Transverse colon (tissue), 4 donors: ENCODE data around the gene ENPP3. TPM values are rescaled to one million over a fixed set of nuclear protein-coding genes. Genes with fewer than 3 reads are reported as not detected.

Source experiments
- DNase-seq: peaks from one replicate; pipeline ENCODE4 v3.0.0-alpha.2; 2019
- H3K27ac ChIP-seq, 4 donors: fragments of 200-600 bp; sonication (generic); 2 replicates each; pipeline ENCODE4 v1.5.1; 2016 to 2018; ENCODE audit warnings: inconsistent platforms in 4 of 4
- H3K27me3 ChIP-seq: fragments of 200-600 bp; sonication (generic); 2 replicates; pipeline ENCODE4 v1.5.1; 2017; ENCODE audit warnings: inconsistent platforms
- H3K36me3 ChIP-seq, 4 donors: fragments of 200-600 bp; sonication (generic); 2 replicates each; pipeline ENCODE4 v1.5.1; 2017 to 2019; ENCODE audit warnings: inconsistent platforms in 4 of 4
- H3K4me1 ChIP-seq, 4 donors: fragments of 200-600 bp; sonication (generic); 2 replicates each; pipeline ENCODE4 v1.5.1; 2017 to 2020; ENCODE audit warnings: inconsistent platforms in 4 of 4
- H3K4me3 ChIP-seq, 4 donors: fragments of 200-600 bp; sonication (generic); 1 replicate in 1 of 4; 2 replicates in 3 of 4; pipeline versions ENCODE4 v1.5.1 to v1.6.1; 2017 to 2019; ENCODE audit warnings: inconsistent platforms in 4 of 4
- H3K9me3 ChIP-seq, 2 donors: fragments of 200-600 bp; sonication (generic); 2 replicates each; pipeline ENCODE4 v1.5.1; 2017 to 2019; ENCODE audit warnings: inconsistent platforms in 2 of 2
- EP300 ChIP-seq: sonication (generic); formaldehyde crosslinking; IDR thresholded peaks from one replicate; pipeline ENCODE4 v1.6.1; 2017; ENCODE audit warnings: antibody characterized with exemption, low read depth
- POLR2A ChIP-seq: fragments of 450-650 bp; IDR thresholded peaks from one replicate; pipeline ENCODE4 v1.6.1; 2016; ENCODE audit warnings: antibody characterized with exemption, mild to moderate bottlenecking, moderate library complexity
- POLR2AphosphoS5 ChIP-seq, 3 donors: sonication (generic); formaldehyde crosslinking; IDR thresholded peaks; one replicate each; pipeline ENCODE4 v1.6.1; 2016; ENCODE audit warnings: antibody characterized with exemption in 3 of 3
- WGBS, 2 donors: methylation state at CpG; one replicate each; pipeline ENCODE4 v1.1.5; 2018; ENCODE audit warnings: low coverage in 1 of 2; 5-methylcytosine and 5-hydroxymethylcytosine counted together
- in situ Hi-C, 4 donors: fragments of 200-750 bp; cut with MboI; loops; one replicate each; pipeline versions ENCODE4 v1.15.0 to v1.15.1; 2017; ENCODE audit warnings: low sequenced_read_pairs in 3 of 4, low pct_ligation_motif_present in 1 of 4, low pct_unique_long_range_greater_than_20kb in 1 of 4
- intact Hi-C: fragments of 100-400 bp; cut with DNase I; formaldehyde crosslinking; loops from one replicate; pipeline ENCODE4 v1.15.1; 2023; ENCODE audit warnings: low total_unique reads
- total RNA-seq, 4 donors: library from RNA; depleted of rRNA; stranded (reverse); fragments of >200 nt; gene quantifications; one replicate each; pipeline ENCODE4 v1.1.0, GENCODE V29; 2016
- TF ChIP-seq, protein P1 (sequence below), 5 experiments: fragments of 200-600 bp in 3 of 5; fragments of 450-650 bp in 2 of 5; sonication (generic) in 3 of 5; IDR thresholded peaks; 1 replicate in 2 of 5; 2 replicates in 3 of 5; pipeline ENCODE4 v1.5.1; 2016 to 2017; ENCODE audit warnings: antibody characterized with exemption in 5 of 5, inconsistent platforms in 3 of 5, mild to moderate bottlenecking in 2 of 5, moderate library complexity in 1 of 5

Gene ENPP3
- total RNA-seq, 4 donors from 2014 or later = 4.6 to 28.1 (median 20.6) TPM

DNA sequence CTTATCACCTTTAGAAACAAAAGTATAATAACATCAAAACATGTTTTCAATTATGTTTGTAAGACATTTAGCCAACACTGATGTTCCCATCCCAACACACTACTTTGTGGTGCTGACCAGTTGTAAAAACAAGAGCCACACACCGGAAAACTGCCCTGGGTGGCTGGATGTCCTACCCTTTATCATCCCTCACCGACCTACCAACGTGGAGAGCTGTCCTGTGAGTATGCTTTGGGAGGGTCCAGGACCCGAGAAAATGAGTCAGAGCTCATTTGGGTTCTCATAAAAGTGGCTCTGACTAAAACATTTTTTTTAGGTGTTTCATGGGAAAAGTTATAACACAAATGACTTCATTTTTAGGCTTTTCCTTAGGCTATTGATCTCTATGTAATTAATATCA, 103.1 kb downstream of the ENPP3 start:
- Histone ChIP-seq H3K4me3 (no peak overlapping the region), H3K9me3 (no peaks in the 10 kb centered on the region), H3K4me1 (peaks cover 0 to 7% (median 0%) of the 10 kb centered on the region in 4 donors), H3K36me3 (no peaks in the 10 kb centered on the region), H3K27me3 (no peaks in the 10 kb centered on the region), H3K27ac (no peak overlapping the region)
- 79 to 91% methylated on average over 4 of the region's 4 CpGs for WGBS, 2 donors
- TF ChIP-seq, protein P1, sequence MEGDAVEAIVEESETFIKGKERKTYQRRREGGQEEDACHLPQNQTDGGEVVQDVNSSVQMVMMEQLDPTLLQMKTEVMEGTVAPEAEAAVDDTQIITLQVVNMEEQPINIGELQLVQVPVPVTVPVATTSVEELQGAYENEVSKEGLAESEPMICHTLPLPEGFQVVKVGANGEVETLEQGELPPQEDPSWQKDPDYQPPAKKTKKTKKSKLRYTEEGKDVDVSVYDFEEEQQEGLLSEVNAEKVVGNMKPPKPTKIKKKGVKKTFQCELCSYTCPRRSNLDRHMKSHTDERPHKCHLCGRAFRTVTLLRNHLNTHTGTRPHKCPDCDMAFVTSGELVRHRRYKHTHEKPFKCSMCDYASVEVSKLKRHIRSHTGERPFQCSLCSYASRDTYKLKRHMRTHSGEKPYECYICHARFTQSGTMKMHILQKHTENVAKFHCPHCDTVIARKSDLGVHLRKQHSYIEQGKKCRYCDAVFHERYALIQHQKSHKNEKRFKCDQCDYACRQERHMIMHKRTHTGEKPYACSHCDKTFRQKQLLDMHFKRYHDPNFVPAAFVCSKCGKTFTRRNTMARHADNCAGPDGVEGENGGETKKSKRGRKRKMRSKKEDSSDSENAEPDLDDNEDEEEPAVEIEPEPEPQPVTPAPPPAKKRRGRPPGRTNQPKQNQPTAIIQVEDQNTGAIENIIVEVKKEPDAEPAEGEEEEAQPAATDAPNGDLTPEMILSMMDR (IDR thresholded peaks at IDR 0.05) = no peak
- TF ChIP-seq POLR2AphosphoS5 (IDR thresholded peaks at IDR 0.05) (no peak), EP300 (no peak), POLR2A (no peak)
- no peak for DNase-seq
- in situ Hi-C loops = no loop called here
- intact Hi-C loops = no loop called here

DNA sequence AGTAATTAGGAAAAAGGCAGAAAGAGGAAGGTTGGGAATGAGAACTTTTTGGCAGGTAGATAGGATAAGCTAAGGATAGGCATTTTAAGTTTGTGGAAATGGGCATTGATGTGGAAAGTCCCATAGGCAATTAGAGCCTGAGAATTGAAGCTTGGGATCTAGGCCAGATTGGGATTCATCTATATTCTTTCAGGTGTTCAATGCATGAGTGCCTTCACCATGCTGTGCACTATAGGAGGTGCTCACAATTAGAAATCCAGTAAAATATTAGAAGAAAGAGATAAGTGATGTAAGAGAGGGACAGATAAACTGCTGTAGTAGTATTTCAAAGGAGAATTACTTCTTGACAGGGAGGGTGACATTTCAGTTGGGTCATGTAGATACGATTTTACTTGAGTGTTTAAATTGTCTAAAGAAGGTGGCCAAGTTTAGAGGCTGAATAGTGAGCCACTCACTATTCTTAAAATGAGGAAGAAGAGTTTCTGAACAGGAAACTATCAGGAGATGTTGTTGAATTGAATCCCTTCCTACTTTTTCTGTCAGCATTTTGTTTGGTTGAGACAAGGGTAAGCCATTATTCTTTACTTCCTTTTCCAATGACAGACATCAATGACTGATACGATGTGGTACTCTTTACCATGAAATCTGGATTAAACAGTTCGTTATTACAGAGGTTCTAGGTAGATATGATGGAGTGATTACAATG, 104.7 kb downstream of the ENPP3 start:
- Histone ChIP-seq H3K36me3 (no peaks in the 10 kb centered on the region), H3K9me3 (no peaks in the 10 kb centered on the region), H3K27ac (no peak overlapping the region), H3K4me3 (no peak overlapping the region), H3K4me1 (peaks cover 0 to 7% (median 0%) of the 10 kb centered on the region in 4 donors), H3K27me3 (no peaks in the 10 kb centered on the region)
- no peak for DNase-seq
- in situ Hi-C loops = no loop called here
- intact Hi-C loops = no loop called here
- TF ChIP-seq, protein P1 (IDR thresholded peaks at IDR 0.05) = no peak
- no peak for TF ChIP-seq EP300
- TF ChIP-seq POLR2AphosphoS5 (IDR thresholded peaks at IDR 0.05) = no peak
- TF ChIP-seq POLR2A = no peak
- 67 to 89% methylated on average over 2 to 3 of the region's 3 CpGs for WGBS, 2 donors

DNA sequence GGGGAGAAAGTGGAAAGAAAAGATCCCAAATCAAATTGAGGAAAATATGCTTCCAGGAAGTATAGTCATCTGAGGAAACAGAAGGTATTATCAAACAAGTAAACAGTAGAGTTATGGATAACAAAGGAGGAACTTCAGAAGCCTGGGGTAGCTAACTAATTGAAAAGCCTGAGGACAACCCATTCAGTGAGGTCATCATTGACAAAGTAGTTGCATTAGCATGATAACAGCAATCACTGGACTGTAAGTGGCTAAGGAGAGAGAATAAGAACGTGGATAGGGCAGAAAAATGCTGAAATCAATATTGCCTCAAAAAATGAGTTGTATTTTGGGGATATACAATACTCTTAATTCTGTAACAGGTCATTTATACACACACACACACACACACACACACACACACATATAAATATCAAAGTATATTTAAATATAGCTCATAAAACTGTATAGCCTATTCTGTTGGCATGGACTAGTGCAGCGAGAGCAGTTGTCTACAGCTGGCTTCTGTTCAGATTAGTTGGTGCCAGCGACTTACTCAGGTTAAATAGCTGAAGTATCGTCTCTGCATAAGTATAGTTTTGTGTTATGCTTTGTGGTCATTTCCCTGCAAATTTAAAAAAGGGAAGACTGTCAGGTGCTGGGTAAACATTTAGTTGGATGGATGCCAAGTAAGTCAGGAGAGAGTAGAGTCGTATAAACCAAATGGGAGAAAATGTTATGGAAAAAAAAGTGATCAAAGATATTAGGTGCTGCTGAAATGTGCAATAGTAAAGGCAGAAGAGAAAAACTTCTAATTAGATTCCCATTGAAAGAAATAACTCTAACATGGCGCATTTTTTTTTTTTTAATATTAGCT, 107.6 kb downstream of the ENPP3 start:
- H3K4me1 ChIP-seq = peaks cover 0 to 7% (median 0%) of the 10 kb centered on the region in 4 donors
- 49 to 58% methylated on average over 6 of the region's 6 CpGs for WGBS, 2 donors
- TF ChIP-seq POLR2A (no peak), EP300 (no peak), POLR2AphosphoS5 (IDR thresholded peaks at IDR 0.05) (no peak)
- TF ChIP-seq, protein P1 (IDR thresholded peaks at IDR 0.05) = no peak
- intact Hi-C loops = no loop called here
- H3K27me3 ChIP-seq = no peaks in the 10 kb centered on the region
- no peaks in the 10 kb centered on the region for H3K9me3 ChIP-seq
- no peaks in the 10 kb centered on the region for H3K36me3 ChIP-seq
- no peak overlapping the region for H3K4me3 ChIP-seq
- no peak for DNase-seq
- H3K27ac ChIP-seq = no peak overlapping the region
- in situ Hi-C loops = no loop called here

DNA sequence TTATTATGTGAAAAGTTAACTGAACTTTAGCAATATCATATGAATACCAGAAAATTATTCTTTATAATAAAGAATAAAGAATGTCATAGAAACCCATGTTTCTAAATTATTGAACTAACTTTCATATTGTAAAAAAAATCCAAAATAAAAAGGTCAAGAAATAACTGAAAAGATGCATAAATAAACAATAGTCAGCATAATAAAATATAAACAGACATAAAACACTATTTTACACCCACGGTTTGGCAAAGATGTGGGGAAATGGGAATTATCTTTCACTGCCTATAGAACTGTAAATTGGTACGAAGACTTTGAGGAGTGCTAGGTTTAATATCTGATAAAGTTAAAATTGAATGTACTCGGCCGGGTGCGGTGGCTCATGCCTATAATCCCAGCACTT, 108.4 kb downstream of the ENPP3 start:
- intact Hi-C loops (no loop called here), in situ Hi-C loops (no loop called here)
- no peaks in the 10 kb centered on the region for H3K36me3 ChIP-seq
- no peak for DNase-seq
- peaks cover 0 to 7% (median 0%) of the 10 kb centered on the region in 4 donors for H3K4me1 ChIP-seq
- 84 to 85% methylated on average over 5 of the region's 5 CpGs for WGBS, 2 donors
- no peaks in the 10 kb centered on the region for H3K9me3 ChIP-seq
- no peaks in the 10 kb centered on the region for H3K27me3 ChIP-seq
- no peak overlapping the region for H3K27ac ChIP-seq
- no peak overlapping the region for H3K4me3 ChIP-seq
- TF ChIP-seq, protein P1 (IDR thresholded peaks at IDR 0.05) = no peak
- no peak for TF ChIP-seq POLR2A
- TF ChIP-seq EP300 = no peak
- no peak for TF ChIP-seq POLR2AphosphoS5 (IDR thresholded peaks at IDR 0.05)
